Sigmoid colon (tissue), 7 donors: ENCODE results near the gene HS3ST3B1. TPM values are rescaled to one million over a fixed set of nuclear protein-coding genes. Genes with fewer than 3 reads are reported as not detected.

Source experiments
- DNase-seq: peaks from one replicate; pipeline ENCODE4 v3.0.0-alpha.2; 2019
- H3K27ac ChIP-seq, 4 donors: fragments of 200-600 bp; sonication (generic); one replicate each; pipeline ENCODE4 v1.5.1; 2016 to 2019; ENCODE audit warnings: mild to moderate bottlenecking in 1 of 4
- H3K27me3 ChIP-seq, 3 donors: fragments of 200-600 bp; sonication (generic); one replicate each; pipeline ENCODE4 v1.5.1; 2019; ENCODE audit warnings: mild to moderate bottlenecking in 1 of 3
- H3K36me3 ChIP-seq, 4 donors: fragments of 200-600 bp; sonication (generic); one replicate each; pipeline ENCODE4 v1.5.1; 2016 to 2019
- H3K4me1 ChIP-seq, 4 donors: fragments of 200-600 bp; sonication (generic); one replicate each; pipeline ENCODE4 v1.5.1; 2017 to 2019
- H3K4me3 ChIP-seq, 4 donors: fragments of 200-600 bp; sonication (generic); one replicate each; pipeline ENCODE4 v1.5.1; 2017 to 2019; ENCODE audit warnings: mild to moderate bottlenecking in 2 of 4, moderate library complexity in 1 of 4
- H3K9me3 ChIP-seq, 4 donors: fragments of 200-600 bp in 3 of 4; sonication (generic) in 3 of 4; one replicate each; pipeline versions ENCODE4 v1.5.1 to v1.6.1; 2013 to 2019
- EP300 ChIP-seq, 4 donors: sonication (generic); formaldehyde crosslinking; IDR thresholded peaks; one replicate each; pipeline ENCODE4 v1.6.1; 2017; ENCODE audit warnings: antibody characterized with exemption in 4 of 4
- POLR2A ChIP-seq, 2 donors: fragments of 450-650 bp; IDR thresholded peaks; one replicate each; pipeline ENCODE4 v1.6.1; 2016; ENCODE audit warnings: antibody characterized with exemption in 2 of 2, mild to moderate bottlenecking in 2 of 2, moderate library complexity in 2 of 2
- POLR2AphosphoS5 ChIP-seq, 4 donors: sonication (generic); formaldehyde crosslinking; IDR thresholded peaks; one replicate each; pipeline ENCODE4 v1.6.1; 2017; ENCODE audit warnings: antibody characterized with exemption in 4 of 4
- WGBS, 2 donors: extraction: QIAGEN DNeasy Blood & Tissue Kit; methylation state at CpG; one replicate each; pipeline ENCODE4 v1.1.7; 2013; 5-methylcytosine and 5-hydroxymethylcytosine counted together
- intact Hi-C: fragments of 100-400 bp; cut with DNase I; formaldehyde crosslinking; loops from one replicate; pipeline ENCODE4 v1.15.1; 2023
- polyA plus RNA-seq, 3 donors: library from polyadenylated mRNA; stranded (reverse); fragments of 200-250 nt; gene quantifications; one replicate each; pipeline ENCODE4 v1.2.3, GENCODE V29; 2013
- total RNA-seq, 4 donors: library from RNA; depleted of rRNA; stranded (reverse); fragments of >200 nt; gene quantifications; one replicate each; pipeline ENCODE4 v1.1.0, GENCODE V29; 2016
- TF ChIP-seq, protein P1 (sequence below), 4 experiments: fragments of 450-650 bp in 3 of 4; fragments of 200-600 bp in 1 of 4; IDR thresholded peaks; one replicate each; pipeline ENCODE4 v1.5.1; 2016 to 2019; ENCODE audit warnings: antibody characterized with exemption in 4 of 4, mild to moderate bottlenecking in 3 of 4, moderate library complexity in 2 of 4
- donor health status: healthy with polysubstance abuse.
- donor health status: Bipolar disorder and iron deficiency.
- donor health status: healthy.

Gene HS3ST3B1
- total and polyA plus RNA-seq, 7 donors: 0.46 to 3.0 (median 1.1) TPM

GRCh38 chr17:14353861-14354474, 53.1 kb downstream of the HS3ST3B1 start:
- DNase-seq: no peak
- 60 to 68% methylated on average over 5 of the region's 5 CpGs for WGBS, 2 donors

DNA sequence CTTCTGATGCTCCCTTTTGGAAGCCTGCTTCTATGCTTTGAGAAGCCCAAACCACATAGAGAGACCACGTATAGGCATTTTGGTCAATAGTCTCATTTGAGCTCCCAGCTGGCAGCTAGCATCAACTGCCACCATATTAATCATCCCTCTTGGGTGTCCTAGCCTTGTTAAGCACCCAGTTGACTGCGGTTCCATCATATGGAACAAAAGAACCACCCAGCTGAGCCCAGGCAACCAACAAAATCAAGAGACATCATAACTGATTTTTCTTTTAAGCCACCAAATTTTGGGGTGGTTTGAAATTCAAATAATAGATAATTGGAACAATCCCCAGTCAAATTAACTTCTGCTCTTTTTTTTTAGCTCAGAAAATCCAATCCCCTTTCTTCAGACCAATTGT, 53.9 kb downstream of the HS3ST3B1 start:
- intact Hi-C loops: no loop called here
- Histone ChIP-seq H3K27ac (no peak overlapping the region), H3K27me3 (peaks cover 0 to 22% (median 0%) of the 10 kb centered on the region in 3 donors), H3K36me3 (no peaks in the 10 kb centered on the region), H3K9me3 (no peaks in the 10 kb centered on the region), H3K4me3 (no peak overlapping the region), H3K4me1 (no peaks in the 10 kb centered on the region)
- no peak for DNase-seq
- TF ChIP-seq POLR2AphosphoS5 (IDR thresholded peaks at IDR 0.05) (no peak), POLR2A (IDR thresholded peaks at IDR 0.05) (no peak), EP300 (IDR thresholded peaks at IDR 0.05) (no peak)
- TF ChIP-seq, protein P1, sequence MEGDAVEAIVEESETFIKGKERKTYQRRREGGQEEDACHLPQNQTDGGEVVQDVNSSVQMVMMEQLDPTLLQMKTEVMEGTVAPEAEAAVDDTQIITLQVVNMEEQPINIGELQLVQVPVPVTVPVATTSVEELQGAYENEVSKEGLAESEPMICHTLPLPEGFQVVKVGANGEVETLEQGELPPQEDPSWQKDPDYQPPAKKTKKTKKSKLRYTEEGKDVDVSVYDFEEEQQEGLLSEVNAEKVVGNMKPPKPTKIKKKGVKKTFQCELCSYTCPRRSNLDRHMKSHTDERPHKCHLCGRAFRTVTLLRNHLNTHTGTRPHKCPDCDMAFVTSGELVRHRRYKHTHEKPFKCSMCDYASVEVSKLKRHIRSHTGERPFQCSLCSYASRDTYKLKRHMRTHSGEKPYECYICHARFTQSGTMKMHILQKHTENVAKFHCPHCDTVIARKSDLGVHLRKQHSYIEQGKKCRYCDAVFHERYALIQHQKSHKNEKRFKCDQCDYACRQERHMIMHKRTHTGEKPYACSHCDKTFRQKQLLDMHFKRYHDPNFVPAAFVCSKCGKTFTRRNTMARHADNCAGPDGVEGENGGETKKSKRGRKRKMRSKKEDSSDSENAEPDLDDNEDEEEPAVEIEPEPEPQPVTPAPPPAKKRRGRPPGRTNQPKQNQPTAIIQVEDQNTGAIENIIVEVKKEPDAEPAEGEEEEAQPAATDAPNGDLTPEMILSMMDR (IDR thresholded peaks at IDR 0.05): no peak
- WGBS, 2 donors: 88 to 92% methylated on average over 2 of the region's 2 CpGs

More at GRCh38 chr17:14353861-14354474, 53.1 kb downstream of the HS3ST3B1 start:
- Histone ChIP-seq H3K9me3 (no peaks in the 10 kb centered on the region), H3K36me3 (no peaks in the 10 kb centered on the region), H3K27me3 (peaks cover 0 to 22% (median 0%) of the 10 kb centered on the region in 3 donors), H3K4me3 (no peak overlapping the region), H3K27ac (no peak overlapping the region), H3K4me1 (no peaks in the 10 kb centered on the region)
- no peak for TF ChIP-seq EP300 (IDR thresholded peaks at IDR 0.05)
- intact Hi-C loops: no loop called here

DNA sequence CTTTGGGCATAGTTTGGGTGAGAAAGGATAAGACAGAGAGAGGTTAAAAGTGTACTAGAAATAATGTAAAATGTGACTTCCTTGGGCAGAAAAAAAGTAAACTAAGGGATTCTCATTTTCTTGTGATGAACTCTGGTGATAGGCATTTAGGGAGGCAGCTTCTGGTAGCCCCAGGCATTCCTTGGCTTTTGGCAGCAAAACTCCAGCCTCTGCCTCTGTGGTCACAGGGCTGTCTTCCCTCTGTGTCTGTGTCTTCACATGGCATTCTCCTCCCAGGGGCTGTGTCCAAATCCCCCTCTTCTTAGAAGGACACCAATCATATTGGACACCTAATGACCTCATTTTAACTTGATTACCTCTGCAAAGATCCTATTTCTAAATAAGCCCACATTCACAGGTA, 54.7 kb downstream of the HS3ST3B1 start:
- intact Hi-C loops: no loop called here
- no peaks in the 10 kb centered on the region for H3K9me3 ChIP-seq
- no peak for TF ChIP-seq POLR2AphosphoS5 (IDR thresholded peaks at IDR 0.05)
- TF ChIP-seq POLR2A (IDR thresholded peaks at IDR 0.05): no peak
- no peak for TF ChIP-seq EP300 (IDR thresholded peaks at IDR 0.05)
- TF ChIP-seq, protein P1 (IDR thresholded peaks at IDR 0.05): no peak
- peaks cover 0 to 22% (median 0%) of the 10 kb centered on the region in 3 donors for H3K27me3 ChIP-seq
- H3K27ac ChIP-seq: no peak overlapping the region
- H3K4me1 ChIP-seq: no peaks in the 10 kb centered on the region
- no peak overlapping the region for H3K4me3 ChIP-seq
- H3K36me3 ChIP-seq: no peaks in the 10 kb centered on the region
- DNase-seq: no peak

GRCh38 chr17:14359163-14360020, 58.5 kb downstream of the HS3ST3B1 start:
- no peaks in the 10 kb centered on the region for H3K9me3 ChIP-seq
- H3K27ac ChIP-seq: no peak overlapping the region
- no peaks in the 10 kb centered on the region for H3K4me1 ChIP-seq
- TF ChIP-seq POLR2A (IDR thresholded peaks at IDR 0.05) (no peak), POLR2AphosphoS5 (IDR thresholded peaks at IDR 0.05) (no peak), EP300 (IDR thresholded peaks at IDR 0.05) (no peak)
- TF ChIP-seq, protein P1 (IDR thresholded peaks at IDR 0.05): no peak
- no peak for DNase-seq
- H3K36me3 ChIP-seq: no peaks in the 10 kb centered on the region
- peaks cover 0 to 4% (median 0%) of the 10 kb centered on the region in 3 donors for H3K27me3 ChIP-seq
- intact Hi-C loops: no loop called here
- no peak overlapping the region for H3K4me3 ChIP-seq
- WGBS, 2 donors: 43 to 54% methylated on average over 8 of the region's 8 CpGs

DNA sequence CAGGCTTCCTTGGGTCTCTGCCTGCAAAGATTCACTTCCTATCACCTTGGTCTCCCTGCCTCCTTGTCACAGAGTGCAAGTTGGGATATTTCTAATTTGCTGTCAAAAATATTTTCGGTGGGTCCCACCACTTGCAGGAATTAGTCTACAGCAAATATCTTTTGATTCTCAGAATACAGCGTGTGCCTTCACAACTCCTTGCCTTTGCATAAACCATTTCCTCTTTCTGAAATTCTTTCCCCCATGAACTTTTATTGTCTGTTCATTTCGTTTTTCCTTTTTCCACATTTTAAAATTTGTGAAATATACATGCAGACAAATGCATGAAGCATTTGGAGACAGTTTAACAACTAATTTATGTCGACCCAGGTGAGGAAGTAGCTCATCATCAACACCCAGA, 60.0 kb downstream of the HS3ST3B1 start:
- no peak for TF ChIP-seq POLR2AphosphoS5 (IDR thresholded peaks at IDR 0.05)
- TF ChIP-seq, protein P1 (IDR thresholded peaks at IDR 0.05): no peak
- TF ChIP-seq POLR2A (IDR thresholded peaks at IDR 0.05): no peak
- no peak for TF ChIP-seq EP300 (IDR thresholded peaks at IDR 0.05)
- Histone ChIP-seq H3K27ac (no peak overlapping the region), H3K4me1 (no peaks in the 10 kb centered on the region), H3K4me3 (no peak overlapping the region), H3K9me3 (no peaks in the 10 kb centered on the region), H3K36me3 (no peaks in the 10 kb centered on the region), H3K27me3 (no peaks in the 10 kb centered on the region)
- intact Hi-C loops: no loop called here
- no peak for DNase-seq
- 51 to 58% methylated on average over 4 of the region's 4 CpGs for WGBS, 2 donors
